ENCODE results near the gene EPS8.

EPS8 gene

DNA sequence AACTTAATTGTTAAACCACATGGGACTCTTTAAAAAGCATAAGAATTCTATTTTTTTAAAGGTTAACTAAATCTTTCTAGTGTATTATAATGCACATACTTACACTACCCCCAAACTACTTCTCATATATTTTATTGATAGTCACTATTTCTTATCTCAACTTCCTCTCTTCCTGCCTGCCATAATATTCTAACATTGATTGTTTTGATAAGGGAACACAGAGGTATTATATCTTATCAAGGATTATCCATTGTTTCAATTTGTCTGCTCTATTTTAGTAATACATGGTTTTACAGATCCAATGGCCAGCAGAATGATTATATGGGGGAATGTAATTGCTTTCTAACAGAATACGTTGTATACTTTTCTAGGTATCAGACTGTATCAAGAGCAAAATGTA lies 98.9 kb downstream of the EPS8 start:
- DNase-seq (ENCODE audit: low read depth): no peak

DNA sequence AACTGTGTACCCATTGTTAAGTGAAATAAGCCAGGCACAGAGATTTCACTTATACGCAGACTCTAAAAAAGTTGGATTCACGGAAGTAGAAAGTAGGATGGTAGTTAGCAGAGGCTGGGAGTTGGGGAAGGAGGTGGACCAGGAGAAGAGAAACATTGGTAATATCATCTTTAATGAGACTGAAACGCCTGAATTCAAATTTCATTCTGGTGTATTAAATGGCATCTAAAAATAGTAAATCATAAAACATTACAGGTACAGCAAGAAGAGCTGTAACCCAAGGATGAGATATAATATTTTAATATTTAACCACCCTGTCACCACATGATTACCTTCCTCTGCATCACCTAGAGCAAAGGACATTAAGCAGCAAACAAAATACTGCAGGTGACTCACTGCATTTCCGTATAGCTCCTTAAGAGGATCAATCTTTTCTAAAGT lies 99.4 kb downstream of the EPS8 start:
- no peak for DNase-seq (ENCODE audit: low read depth)

DNA sequence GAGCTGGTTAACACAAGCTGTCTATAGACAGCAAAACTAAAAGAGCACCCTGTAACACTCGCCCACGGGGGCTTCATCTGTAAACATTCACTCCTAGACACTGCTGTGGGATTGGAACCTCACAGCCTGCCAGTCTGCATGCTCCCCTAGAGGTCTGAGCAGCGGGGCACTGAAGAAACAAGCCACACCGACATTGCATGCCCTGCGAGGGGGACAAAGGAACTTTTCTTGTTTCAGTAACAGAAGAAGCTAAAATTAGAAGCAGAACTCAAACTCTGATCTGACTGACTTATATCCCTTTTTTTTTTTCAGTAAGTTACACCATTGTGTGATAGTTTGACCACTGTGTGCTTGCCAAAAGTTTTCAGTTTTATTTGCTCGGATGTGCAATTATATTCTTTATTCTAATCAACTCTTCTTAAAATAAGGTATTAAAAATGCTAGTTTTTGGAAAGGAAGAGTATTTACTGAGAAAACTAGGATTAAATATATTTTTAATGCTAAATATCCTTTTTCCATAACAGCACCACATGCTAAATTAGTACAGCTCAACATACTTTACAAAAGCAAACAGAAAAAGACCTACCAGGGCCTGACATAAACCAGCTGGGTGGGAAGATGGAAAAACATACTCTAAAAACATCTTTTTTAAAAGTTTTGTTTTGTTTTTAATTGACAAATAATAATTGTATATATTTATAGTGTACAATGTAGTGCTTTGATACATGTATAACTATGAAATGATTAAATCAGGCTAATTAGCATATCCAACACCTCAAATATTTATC lies 100.2 kb downstream of the EPS8 start:
- no peak for DNase-seq (ENCODE audit: low read depth)

DNA sequence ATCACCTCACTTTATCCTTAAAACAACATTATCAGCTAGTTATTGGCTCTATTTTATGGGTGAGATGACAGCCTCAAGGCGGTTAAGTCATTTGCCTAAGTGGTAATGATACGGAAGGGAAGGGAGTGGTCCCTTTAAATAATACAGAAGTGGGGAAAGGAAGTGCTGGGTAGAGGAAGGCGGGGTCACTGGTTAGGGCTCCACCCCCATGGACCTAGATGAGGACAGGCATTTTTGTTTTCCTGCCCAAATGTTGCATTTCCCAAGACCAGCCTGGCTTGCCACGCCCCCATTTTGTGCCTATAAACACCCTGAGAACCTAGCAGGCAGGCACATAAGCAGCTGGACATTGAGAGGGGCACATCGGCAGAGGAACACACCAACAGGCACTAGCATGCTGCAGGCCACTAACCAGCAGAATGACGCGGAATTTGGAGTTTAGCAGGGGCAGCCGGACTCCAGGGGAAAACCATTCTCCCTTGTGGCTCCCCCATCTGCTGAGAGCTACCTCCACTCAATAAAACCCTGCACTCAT lies 100.9 kb downstream of the EPS8 start:
- DNase-seq (ENCODE audit: low read depth): no peak

DNA sequence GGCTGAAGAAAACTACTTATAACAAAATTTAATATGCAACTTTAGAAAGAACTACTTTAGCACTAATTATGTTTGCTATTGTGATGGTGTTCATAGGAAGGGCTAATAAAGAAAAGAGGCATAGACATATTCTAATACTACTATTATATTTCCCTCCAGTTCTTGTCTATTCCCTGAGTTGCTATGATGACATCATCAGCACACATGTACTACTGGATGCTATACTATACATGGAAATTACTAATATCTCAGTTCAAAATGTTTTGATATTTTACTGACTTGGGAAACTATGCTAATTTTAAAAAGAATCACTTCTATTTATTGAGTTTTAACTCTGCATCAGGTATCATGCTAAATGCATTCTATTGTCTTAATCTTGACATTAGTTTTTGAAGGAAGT lies 101.6 kb downstream of the EPS8 start:
- DNase-seq (ENCODE audit: low read depth): no peak

DNA sequence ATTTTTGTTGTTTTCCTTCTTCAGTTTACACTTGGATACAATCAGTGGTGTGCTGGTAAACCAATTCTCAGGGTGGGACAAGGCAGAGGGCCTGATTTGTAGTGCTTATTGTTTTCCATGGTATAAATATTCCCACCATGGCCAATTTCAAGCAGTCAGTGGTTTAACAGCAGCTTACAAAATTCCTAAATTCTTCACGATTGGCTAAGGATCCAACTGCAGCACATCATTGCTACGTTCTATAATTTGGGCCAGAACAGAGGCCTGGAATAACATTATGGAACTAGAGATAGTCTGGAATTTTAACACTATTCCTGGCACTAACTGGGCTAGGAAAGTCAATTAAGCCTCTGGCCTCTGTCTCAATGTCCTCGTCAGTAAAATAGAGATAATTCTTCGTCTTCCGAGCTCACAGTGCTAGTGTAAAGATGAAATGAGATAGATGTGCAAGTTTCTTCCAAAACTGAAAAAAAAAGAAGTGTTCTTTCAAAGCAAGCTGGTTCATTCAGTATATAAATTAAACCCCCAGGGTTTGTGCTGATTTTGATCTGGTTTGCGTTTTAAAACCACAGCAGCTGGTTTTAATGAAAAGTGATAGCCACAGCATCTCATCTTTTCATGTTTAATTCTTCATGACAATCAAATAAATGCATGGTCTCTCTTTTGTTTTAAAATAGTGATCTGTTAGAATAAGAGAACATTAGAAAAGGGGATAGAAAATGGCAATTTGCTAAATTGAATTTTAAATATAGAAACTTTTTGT lies 104.1 kb downstream of the EPS8 start:
- DNase-seq (ENCODE audit: low read depth): no peak

DNA sequence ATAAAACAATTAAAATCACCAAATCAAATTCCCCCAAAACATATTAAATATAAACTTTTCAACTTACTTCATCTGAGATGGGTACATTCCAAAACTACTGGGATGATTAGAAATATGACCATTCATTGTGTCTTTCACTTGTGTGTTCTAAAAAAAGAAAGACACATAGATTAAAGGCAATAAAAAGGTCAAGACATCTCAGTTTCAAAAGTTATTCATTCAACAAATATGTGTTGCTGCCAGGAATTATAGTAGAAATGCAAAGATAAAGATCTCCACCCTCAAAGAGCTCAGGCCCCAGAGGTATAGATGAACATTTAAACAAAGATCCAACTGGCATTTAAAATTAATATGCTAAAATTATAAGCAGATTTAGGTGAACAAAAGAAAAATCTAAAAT lies 106.4 kb downstream of the EPS8 start:
- DNase-seq (ENCODE audit: low read depth): no peak

DNA sequence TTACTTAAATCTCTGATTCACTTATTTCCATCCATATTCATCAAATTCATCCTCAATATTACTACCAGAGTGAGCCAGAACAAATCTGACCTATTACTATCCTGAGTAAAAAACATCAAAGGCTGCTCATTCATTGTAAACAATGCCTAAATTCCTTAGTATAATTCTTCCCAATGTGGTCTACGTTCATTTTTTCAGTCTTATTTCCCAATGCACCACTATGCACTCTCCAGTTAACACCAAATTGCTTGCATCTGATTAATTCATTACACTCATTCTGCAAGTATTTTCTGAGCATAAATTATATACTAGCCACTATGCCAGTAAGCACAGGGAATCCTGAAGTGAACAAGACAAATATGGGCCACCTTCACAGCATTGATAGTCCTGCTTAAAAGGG lies 110.0 kb downstream of the EPS8 start:
- DNase-seq (ENCODE audit: low read depth): no peak

DNA sequence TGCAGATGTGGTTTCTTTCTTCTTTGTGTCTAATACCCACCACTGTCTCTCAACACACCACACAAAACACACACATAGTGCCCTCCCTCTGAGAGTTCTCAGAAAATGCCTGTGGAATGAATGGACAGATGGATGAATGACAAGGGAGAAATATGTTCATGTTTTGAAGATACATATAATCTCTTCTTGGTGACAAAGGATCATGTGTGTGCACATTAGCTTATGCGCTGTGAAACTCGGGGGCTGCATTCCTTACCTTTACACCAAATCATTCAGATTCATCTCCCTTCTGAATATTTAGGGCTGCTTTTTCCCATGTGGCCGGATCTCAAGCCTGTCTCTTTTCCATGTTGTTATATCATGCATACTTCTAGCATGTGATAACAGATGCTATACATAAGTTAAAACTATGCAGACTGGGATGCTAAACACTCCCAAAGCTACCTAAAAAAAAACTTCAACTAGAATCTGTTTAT lies 111.4 kb downstream of the EPS8 start:
- no peak for DNase-seq (ENCODE audit: low read depth)

DNA sequence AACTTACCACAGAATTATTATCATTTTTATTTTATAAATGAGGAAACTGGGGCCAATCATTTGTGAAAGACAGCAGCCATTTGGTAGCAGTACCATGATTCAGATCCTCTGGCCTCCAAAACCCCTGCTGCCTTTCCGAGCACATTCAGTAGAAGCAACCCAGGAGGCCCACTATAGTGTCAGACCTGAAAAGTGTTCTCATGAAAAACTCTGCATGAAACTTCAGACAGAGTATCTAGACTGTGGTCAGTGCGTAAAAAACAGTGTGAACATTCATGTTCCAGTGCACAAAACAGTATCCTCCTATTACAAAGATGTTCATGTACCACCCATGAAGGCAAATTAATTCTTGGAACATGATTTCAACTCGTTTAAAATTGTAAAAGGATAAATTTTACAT lies 112.0 kb downstream of the EPS8 start:
- no peak for DNase-seq (ENCODE audit: low read depth)

DNA sequence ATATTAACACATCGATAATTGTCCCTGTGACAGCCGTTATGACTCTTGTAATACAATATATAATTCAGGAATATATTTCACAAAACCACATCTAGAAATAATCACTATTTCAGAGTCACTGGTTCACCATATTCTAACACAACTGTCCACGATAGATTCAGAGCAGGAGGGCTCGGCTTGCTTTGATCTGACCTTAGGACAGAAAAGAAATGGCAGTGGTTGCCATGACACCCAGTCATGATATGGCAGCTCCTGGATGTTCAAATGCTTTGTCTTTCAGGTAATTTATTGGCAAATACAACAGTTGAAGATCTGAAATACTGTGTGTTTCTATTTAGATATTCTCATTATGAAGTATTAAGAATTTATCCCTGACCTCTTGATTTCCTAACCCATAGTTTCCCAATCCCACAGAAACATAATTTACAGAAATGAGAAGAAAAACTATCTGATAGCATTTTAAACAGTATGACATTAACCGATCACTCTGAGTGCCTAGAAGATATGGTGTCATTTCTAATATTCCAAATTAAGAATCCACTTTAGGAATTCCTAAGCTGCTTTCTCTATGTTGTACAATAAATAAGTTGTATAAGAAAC lies 116.4 kb downstream of the EPS8 start:
- DNase-seq (ENCODE audit: low read depth): no peak

DNA sequence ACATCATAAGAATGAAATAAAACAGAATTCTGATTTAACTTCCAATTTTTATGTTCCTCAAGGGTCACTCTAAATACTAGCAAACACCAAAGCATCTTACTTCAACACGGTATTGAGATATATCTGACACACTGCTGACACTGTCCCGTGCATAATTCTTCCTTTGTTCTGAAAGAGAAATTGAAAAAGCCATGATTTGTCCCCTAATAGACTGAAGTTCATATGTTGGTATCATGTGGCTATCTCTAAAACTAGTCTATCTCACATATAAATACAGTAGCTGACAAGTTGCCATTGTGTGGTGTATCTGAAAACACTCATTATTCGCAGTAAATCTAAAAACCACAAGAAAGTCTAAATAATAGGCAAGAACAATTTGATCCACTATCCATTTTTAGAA lies 118.4 kb downstream of the EPS8 start:
- no peak for DNase-seq (ENCODE audit: low read depth)

DNA sequence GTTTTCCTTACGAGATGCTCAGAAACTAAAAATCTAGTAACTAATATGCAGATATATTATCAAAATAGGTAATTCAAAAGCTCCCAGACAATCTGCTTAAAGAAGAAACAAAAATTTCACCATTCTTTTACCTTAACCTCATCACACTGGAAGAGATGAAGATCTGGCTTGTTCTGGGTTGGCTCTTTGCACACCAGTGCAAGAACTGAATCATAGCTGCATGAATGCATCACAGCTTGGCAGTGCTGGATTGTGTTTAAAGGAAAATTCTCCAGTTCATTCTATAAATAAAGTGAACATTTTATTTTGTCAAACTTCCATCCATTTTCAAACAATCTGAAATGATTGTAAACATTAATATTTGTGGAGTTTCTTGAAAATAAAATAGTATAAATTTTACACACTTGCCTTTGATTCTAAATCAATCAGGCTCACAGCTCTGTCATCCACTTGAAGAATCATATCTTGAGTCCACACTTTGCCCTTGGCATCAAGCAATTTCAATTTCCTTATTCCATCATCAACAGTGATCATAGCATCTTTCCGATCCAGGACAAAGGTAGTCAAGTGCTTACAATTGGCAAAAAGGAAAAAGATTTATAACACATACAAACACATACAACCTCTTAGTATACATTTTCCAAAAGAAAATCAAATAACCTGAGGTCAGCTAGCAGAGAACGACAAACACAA lies 119.8 kb downstream of the EPS8 start:
- no peak for DNase-seq (ENCODE audit: low read depth)

DNA sequence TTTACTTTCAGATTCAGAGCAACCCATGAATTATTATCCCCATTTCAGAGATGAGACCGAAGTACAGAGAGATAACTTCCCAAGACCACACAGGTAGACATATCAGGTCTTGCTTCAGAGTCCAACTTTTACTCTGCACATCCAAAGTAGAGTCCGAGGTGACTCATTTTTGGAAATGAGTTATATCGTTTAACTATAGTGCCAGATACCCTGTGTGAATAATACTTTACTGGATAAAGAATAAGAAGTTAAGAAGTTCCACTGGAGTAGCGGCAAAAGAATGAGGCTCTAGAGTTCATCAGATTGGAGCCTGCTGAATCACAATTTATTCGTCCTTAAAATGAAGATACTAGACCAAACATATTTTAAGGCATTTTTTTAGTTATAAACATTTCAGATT lies 124.7 kb downstream of the EPS8 start:
- DNase-seq (ENCODE audit: low read depth): no peak

DNA sequence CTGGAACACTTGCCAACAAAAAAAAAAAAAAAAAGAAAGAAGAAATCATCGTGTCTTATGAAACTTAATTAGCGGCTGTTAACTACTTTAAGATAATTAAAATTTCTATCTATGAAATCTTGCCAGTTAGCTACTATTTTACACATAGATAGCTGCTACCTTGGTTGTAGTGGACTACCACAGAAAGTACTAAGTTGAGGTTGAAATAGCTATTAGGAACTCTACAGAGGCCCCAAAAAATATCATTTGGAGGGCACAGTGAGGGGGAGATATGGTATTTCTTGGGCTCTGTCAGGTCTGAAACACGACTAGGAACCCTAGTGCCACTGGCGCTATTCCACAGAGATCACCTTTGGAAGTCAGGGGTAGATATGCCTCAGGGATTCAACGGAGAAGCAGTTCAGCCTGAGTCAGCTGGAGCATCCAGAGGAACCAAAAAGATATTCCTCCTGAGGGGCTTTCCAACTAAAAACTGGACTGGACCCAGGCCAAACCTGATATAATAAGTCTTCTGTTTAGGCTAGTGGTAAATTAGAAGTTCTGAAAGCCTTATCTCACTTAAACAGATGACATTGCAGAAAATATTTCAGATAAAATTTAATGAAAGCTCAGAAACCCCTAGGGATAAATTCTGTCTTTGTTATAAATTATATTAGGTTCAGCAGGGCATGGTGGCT lies 126.1 kb downstream of the EPS8 start:
- DNase-seq (ENCODE audit: low read depth): no peak

DNA sequence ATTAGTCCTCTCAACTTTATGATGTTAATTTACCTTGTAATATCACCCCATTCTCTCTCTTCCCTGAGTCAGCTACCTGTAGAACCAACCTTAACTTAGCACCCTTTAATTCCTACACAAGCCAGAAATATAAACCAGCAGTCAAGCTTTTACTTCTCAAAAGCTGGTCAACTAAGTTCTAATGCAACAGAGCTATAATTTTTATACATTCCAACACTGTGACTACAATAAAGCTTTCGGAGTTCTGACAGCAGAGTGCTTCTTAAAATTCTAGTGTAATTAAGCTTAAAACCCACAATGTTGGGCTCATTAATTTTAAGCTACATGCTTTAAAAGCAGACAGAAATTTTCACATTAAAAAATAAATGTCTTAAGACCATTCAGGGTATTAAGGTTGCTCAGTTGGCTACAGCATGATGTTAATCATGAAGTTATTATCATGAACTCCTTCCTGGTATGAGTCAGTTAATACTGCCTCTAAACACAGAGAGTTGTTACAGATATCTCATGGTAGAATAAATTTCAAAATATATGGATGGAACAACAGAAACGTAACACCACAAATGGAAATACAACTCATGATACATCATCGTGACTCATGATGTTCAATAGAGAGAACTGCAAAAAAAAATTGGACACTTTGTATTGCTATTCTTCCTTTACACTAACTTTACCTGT lies 126.7 kb downstream of the EPS8 start:
- no peak for DNase-seq (ENCODE audit: low read depth)

DNA sequence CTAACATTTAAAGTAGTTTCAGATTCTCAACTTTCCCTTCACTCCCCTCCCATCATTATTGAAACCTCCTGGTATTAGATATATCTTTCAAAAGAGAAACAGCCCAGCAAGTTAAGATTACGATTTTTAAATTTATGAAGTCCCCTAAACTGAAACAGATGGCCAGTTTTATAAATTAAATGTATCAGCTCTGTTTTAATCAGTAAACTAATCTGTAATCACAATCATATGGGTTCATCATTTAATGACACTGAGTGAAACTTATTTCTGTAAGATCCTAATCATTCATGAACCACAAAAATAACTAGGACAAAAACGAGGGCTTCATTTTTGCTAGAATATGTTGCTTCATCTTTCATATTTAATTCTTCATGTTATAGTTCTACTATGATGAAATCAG lies 137.8 kb downstream of the EPS8 start:
- DNase-seq (ENCODE audit: low read depth): no peak

DNA sequence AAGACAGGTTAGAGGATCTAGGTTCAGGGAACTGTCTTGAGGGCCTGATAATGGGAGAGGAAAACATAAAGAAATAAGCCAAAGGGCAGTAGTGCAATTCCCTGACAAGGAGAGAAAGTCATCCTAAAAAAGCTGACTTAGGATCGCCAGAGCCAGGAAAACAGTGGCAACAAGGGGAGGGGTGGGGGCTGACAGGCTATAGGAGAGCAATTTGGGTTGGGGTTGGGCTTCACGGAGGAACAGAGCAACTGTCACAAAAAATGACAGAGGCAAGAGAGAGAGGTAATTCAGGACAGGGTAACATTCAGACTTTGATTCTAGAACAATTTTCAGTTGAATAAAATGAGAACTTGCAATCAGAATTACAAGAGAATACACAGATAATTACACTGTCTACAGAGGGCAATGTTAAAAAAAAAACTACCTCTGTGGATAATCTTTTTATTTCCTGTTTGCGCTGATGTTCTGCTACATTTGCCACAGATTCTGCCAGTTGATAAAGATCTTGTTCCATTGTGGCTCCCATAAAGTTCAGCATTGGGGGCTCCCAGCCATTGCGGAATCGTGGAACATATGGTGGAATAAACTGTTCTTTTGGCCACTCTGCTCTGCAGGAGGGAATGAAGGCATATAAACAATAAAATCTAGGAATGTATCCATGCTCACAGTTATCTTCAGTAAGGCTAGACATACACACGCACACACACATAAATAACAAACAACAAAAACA lies 138.6 kb downstream of the EPS8 start:
- DNase-seq (ENCODE audit: low read depth): no peak

DNA sequence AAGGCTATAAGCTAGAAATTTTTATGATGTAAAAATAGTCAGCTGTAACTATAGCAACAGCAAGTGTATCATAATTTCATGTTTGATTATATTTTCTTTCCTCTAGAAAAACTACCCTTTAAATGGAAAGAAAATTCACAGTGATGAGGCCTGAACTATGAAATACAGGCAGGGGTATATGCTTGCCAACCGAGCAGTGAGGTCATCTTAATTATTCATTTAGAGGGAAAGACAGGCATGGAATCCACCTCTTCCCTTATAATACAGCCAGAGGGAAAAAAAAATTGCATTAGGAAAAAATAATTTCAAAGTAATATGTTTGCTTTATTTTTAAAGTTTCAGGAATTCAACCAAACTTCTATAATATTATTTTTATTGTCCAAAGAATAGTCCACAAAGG lies 139.8 kb downstream of the EPS8 start:
- no peak for DNase-seq (ENCODE audit: low read depth)

DNA sequence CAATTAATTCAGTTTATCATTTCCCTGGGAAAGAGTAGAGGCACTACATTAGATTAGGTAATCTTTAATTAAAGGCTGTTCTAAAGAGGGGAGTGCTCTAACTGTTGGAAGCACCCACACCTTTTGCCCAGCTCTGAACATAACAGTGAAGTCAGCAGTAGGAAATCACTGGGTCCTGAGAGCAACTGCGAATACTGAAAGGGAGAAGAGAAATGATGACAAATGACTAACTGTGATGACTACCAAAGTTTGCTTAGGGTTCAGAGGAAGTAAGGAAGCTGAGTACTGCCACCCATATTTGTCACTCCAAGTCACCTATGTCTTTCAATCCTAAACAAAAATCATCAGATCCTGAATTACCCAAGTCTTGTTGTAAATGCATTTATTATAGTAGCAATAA lies 140.6 kb downstream of the EPS8 start:
- no peak for DNase-seq (ENCODE audit: low read depth)
